SH-SY5Y (cell line): ENCODE data around the gene TFPI2.

Source experiments
- GATA2 ChIP-seq: IDR thresholded peaks from 2 replicates; pipeline ENCODE4 v1.6.1; 2011; ENCODE audit warnings: mild to moderate bottlenecking, low read depth, low read length
- GATA3 ChIP-seq: IDR thresholded peaks from 2 replicates; pipeline ENCODE4 v1.6.1; 2011; ENCODE audit warnings: low read depth, mild to moderate bottlenecking, low read length, moderate library complexity

DNA sequence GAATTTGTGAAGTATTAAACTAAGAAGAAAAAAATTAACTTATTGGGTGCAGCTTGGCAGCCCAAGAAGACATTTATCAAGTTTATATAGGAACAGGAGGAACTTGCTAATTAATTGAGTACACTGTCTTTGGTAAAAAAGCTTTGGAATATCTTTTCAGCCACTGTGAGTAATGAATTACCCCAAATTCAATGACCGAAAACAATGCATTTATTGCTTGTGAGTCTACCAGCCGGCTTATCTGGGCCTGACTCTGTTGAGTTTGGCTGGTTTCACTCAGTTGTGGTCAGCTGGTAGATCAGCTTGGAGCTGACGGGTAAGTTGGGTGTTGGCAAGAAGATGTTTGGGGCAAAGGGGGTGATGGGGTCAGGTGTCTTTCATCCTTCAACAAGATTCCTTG is 42.6 kb upstream of the TFPI2 start:
- TF ChIP-seq GATA2 = no peak
- no peak for TF ChIP-seq GATA3
